Suppressor macrophage treated with lipopolysaccharide for 1 hour (primary cell): Measurements from ENCODE around the gene TIAM1.

Source experiments
- DNase-seq, 3 donors: peaks; one replicate each; pipeline ENCODE4 v3.0.0-alpha.2; 2020 to 2022

TIAM1 gene

GRCh38 chr21:31132574-31133242 is 211.4 kb downstream of the TIAM1 start:
- DNase-seq, result no peak

- DNase-seq, result peak in 2 of 3 donors; percentile 18 to 43
Measured at GRCh38 chr21:31130821-31131220, 213.2 kb downstream of the TIAM1 start.

DNA sequence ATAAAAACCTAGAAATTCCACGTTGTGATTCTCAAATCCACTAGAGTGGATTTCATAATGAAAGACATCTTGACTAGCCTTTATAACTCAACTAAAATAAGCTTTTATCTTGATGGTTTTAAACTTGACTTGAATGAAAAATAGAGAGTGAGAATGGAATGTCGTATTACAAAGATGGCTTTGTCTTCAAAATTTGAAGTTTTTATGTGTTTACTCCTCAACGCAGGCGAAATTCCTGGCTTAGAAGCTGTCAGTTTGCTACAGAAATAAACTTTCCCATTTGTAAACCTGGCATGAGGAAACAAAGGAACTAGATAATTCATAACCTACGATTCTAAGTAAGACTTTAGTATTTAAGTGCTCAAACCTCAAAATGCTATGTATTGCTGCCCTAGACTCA is 215.8 kb downstream of the TIAM1 start:
- DNase-seq, result no peak

DNA sequence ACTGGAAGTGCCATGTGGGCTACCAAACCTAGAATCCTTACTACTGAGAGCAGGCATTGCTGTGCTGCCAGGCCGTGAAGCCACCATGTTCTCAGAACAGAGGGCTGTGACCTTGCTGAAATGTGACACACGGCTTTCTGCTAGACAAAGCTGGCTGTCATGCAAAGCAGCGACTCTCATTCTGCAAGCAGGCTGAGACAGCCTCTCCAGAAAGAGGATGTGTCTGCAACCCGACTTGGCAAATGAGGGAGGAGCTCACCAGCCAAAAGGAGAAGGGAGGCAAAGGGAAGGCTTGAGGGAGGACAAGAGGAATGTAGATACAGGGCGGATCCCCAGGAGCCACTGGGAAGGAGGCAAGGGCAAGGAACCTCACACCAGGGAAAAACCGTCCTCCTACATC is 220.1 kb downstream of the TIAM1 start:
- DNase-seq, result peak; percentile 61 to 65 (median 64)

GRCh38 chr21:31119199-31119598 is 224.9 kb downstream of the TIAM1 start:
- DNase-seq, result no peak

DNA sequence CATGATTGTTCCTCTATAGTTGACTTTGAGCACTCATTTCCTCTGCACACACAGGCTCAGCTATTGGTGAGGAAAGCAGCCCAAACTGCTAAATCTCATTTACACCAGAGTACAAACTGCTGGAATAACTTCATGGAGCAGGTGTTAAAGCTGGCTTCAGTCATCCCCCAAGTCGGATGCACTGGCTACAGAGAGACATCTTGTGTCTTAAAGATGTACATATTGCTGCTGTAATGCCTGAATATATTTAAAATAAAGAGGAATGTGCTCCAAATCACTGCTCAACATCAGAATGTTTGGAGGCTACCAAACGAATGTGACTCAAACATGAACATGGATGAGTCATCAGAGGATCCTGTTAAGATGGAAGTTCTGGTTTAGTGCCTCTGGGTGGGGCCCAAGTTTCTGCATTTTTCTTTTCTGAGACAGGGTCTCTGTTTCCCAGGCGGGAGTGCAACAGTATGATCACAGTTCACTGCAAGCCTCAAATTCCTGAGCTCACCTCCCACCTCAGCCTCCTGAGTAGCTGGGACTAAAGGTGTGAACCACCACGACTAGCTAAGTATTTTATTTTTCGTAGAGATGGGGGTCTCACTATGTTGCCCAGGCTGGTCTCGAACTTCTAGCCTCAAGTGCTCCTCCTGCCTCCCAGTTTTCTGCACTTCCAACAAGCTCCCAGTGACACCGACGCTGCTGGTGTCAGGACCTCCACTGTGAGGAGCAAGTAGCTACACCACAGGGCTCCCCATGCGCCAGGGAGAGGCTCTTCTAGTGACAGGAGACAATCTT is 226.7 kb downstream of the TIAM1 start:
- DNase-seq, result peak; percentile 60 to 83 (median 82)

- no peak for DNase-seq
Measured at GRCh38 chr21:31115249-31115648, 228.8 kb downstream of the TIAM1 start.

DNA sequence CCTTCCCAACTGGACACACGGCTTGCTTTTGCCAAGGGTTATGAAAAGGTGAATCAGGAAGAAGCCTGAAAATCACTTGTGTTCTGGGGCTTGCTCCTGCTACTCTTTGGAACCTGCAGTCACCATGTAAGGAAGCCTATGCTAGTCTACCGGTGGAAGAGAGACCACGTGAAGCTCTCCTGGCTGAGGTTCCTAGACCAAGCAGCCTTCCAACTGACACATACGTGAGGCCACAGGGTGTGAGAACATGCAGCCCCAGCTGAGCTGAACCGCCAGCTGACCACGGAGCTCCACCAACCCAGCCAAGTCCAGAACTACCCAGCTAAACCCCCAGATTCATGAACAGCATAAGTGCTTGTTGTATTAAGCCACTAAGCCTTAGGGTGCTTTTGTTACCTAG is 233.0 kb downstream of the TIAM1 start:
- no peak for DNase-seq

DNA sequence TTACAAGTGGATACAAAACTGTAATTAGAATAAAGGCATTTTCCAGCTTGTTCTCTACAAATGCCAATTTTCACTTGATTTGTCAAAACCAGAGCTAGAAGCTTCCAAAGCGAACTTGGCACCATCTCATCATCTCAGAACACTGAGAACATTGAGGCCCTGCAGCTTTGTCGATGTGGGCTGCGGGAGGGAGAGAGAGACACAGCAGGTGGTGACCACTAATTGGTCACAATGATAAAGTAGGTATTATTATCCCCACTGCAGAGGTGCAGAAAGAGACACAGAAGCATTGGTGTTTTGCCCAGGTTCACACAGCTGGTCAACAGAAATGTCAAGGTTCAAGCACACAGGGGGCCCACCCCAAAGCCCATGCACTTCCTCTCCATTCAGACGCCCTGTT is 233.6 kb downstream of the TIAM1 start:
- no peak for DNase-seq

- DNase-seq, result peak; percentile 61 to 75 (median 71)
Measured at GRCh38 chr21:31107871-31108270, 236.2 kb downstream of the TIAM1 start.

GRCh38 chr21:31107176-31107785 is 236.8 kb downstream of the TIAM1 start:
- DNase-seq, result no peak

DNA sequence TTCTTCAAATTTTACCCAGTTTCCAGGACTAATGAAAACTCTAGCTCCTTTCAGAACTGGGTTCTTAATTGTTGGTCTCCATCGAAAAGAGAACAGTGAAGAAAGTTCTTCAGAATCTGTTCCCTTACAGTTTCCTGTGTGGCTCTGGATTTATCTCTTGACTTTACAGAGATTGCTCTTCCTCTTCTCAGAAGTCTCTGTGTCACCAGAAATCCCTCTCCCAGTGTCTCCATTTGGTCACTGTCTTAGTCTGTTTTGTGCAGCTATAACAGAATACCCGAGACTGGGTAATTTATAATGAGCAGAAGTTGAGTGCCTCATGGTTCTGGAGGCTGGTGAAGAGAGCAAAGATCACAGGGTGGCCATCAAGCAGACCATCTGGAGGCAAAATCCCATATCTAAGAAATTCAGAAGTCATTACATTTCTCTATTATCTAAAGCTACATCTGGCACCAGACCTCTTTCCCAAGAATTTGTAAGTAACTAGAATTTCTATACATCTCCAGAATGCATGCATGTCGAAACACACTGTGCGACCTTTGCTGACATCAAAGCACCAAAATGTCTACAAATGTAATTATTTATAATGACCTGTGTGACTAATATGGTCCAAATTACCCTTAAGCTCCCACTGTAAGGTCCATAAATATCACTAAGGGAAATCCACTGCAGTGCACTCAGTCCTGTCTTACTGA is 240.3 kb downstream of the TIAM1 start:
- peak; percentile 29 to 61 (median 60) for DNase-seq

DNA sequence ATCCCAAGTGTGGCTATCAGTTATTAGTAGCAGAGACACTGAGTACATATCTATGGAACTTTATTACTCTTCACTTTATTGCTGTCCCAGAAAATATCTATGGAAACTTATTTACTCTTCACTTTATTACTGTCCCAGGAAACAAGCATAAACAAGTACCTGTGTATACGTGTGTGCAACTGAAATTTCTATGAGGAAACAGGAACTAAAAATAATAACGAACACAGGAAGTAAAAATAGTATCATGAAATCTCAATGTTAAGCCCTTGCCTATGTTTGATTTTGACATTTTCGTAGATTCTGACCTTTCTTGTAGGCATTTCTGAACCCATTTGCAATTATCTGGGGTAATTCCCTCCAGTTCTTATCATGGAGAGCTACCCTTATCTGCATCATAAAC is 240.9 kb downstream of the TIAM1 start:
- no peak for DNase-seq

DNA sequence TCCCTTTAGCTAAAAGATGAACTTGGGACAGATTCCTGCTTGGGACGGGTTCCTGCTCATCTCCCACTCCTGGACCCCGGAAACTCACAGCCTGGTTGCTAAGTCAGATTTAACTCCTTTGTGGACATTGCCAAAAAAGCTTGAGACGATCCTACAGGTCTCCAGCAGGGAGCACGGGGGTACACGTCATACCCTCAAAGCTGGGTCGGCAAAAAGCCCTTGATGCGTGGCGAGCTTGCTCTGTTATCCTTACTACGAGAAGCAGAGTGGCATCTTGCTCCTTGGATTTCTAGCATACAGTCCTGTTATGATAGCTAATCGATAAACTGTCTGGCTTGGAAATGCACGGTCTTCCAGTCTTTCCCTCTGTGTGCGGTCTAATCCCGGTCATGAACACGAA is 244.9 kb downstream of the TIAM1 start:
- DNase-seq, result no peak

- DNase-seq, result peak; percentile 80 to 87 (median 82)
Measured at GRCh38 chr21:31098576-31099005, 245.5 kb downstream of the TIAM1 start.

- DNase-seq, result no peak
Measured at GRCh38 chr21:31092832-31093625, 251.0 kb downstream of the TIAM1 start.

DNA sequence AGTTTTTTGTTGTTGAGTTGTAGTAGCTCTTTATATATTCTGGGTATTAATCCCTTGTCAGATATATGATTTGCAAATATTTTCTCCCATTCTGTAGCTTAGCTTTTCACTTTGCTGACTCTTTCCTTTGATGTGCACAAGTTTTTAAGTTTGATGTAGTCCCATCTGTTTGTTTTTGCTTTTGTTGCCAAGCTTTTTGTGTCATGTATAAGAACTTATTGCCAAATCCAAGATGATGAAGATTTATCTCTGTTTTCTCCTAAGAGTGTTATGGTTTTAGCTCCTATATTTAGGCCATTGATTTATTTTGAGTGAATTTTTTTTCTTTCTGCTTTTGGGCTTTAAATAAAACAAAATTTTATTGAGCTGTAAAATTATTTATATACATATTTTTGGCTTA is 253.7 kb downstream of the TIAM1 start:
- DNase-seq, result no peak

GRCh38 chr21:31088474-31088751 is 255.6 kb downstream of the TIAM1 start:
- no peak for DNase-seq

DNA sequence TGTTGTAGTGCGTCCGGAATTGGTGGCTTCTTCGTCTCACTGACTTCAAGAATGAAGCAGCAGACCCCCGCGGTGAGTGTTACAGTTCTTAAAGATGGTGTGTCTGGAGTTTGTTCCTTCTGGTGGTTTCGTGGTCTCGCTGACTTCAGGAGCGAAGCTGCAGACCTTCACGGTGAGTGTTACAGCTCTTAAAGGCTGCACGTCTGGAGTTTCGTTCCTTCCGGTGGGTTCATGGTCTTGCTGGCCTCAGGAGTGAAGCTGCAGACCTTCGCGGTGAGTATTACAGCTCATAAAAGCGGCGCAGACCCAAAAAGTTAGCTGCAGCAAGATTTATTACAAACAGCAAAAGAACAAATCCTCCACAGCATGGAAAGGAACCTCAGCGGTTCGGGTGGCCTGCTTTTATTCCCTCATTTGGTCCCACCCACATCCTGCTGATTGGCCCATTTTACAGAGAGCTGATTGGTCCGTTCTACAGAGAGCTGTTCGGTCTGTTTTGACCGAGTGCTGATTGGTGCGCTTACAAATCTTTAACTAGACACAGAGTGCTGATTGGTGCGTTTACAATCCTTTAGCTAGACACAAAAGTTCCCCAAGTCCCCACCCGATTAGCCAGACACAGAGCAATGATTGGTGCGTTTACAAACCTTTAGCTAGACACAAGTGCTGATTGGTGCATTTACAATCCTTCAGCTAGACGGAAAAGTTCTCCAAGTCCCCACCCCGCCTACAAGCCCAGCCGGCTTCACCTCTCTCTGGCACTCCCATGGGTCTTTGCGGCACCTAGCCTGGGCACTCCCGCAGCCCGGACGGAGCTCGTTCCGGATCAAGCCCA is 256.2 kb downstream of the TIAM1 start:
- DNase-seq, result no peak

- DNase-seq, result no peak
Measured at GRCh38 chr21:31084689-31085088, 259.4 kb downstream of the TIAM1 start.

- DNase-seq, result no peak
Measured at GRCh38 chr21:31078796-31079195, 265.3 kb downstream of the TIAM1 start.

DNA sequence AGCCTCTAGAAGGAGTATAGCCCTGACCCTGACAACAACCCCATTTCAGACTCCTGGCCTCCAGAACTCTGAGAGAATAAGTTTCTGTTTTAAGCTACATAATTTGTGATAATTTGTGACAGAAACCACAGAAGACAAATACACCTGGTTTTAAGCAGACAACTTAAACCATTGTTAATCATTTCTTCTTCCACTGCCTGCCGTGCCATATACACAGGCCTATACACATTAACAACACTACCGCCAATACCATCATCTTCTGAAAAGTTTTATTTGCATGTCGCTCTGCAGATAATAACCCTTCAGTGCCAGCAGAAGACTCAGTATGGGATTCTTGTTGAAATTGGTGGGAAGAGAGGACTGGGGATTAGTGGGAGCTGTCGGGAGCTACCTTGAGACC is 265.8 kb downstream of the TIAM1 start:
- DNase-seq, result no peak
